GM19324 (cell line): Measurements from ENCODE around the gene NT5C.

Experiments
- ATAC-seq: cut with Tn5 transposase; IDR thresholded peaks from one replicate; pipeline ENCODE4 v1.9.1; 2021; ENCODE audit warnings: mild to moderate bottlenecking, moderate library complexity; ENCODE audit not compliant: unreplicated experiment, low FRiP score

The NT5C gene

GRCh38 chr17:75096082-75096625, 35.4 kb downstream of the NT5C start:
- no peak for ATAC-seq

- no peak for ATAC-seq
Observed at GRCh38 chr17:75094871-75095399, 36.6 kb downstream of the NT5C start.

GRCh38 chr17:75093548-75094158, 37.9 kb downstream of the NT5C start:
- no peak for ATAC-seq

GRCh38 chr17:75091855-75092327, 39.7 kb downstream of the NT5C start:
- ATAC-seq = no peak

- ATAC-seq = no peak
Observed at GRCh38 chr17:75090871-75091854, 40.4 kb downstream of the NT5C start.

GRCh38 chr17:75088465-75089417, 42.8 kb downstream of the NT5C start:
- ATAC-seq = no peak

- no peak for ATAC-seq
Observed at GRCh38 chr17:75087558-75088453, 43.7 kb downstream of the NT5C start, which contains the start of gene SLC16A5. Gene SLC16A5 (plus strand): TSS chr17:75087954. CDS start chr17:75093637, 5,683 bp downstream.

- ATAC-seq = no peak
Observed at GRCh38 chr17:75087182-75087557, 44.4 kb downstream of the NT5C start.

GRCh38 chr17:75086496-75087181, 44.9 kb downstream of the NT5C start:
- no peak for ATAC-seq

GRCh38 chr17:75084039-75084660, 47.4 kb downstream of the NT5C start:
- no peak for ATAC-seq

GRCh38 chr17:75082683-75083082, 48.9 kb downstream of the NT5C start:
- no peak for ATAC-seq

GRCh38 chr17:75081611-75082540, 49.7 kb downstream of the NT5C start:
- no peak for ATAC-seq
